CD8-positive, alpha-beta memory T cell (primary cell): ENCODE results near the gene CD82. TPM values are rescaled to one million over a fixed set of nuclear protein-coding genes. Genes with fewer than 3 reads are reported as not detected.
"Not testable (repeated sequence)": the region's sequence is repeated elsewhere in the genome, so short reads cannot be mapped to it uniquely, and the experiment has no call there.

Experiments used
- CTCF ChIA-PET: fragments of 350-600 bp; sonication (Branson Sonifier 250); formaldehyde crosslinking; loops from one replicate; lab custom pipeline; 2021; ENCODE audit warnings: antibody characterized with exemption; lab: Charles Lee
- POLR2A ChIA-PET: fragments of 350-600 bp; sonication (Branson Sonifier 250); formaldehyde crosslinking; loops from one replicate; lab custom pipeline; 2021; ENCODE audit warnings: antibody characterized with exemption; lab: Charles Lee
- DNase-seq, 5 donors: peaks; one replicate each; pipeline versions ENCODE4 v3.0.0 to v3.0.0-alpha.2; 2020 to 2022; ENCODE audit warnings: mixed read lengths in 1 of 5
- H3K27ac ChIP-seq: one replicate; pipeline ENCODE4 v1.7.0; 2013; ENCODE audit warnings: low read depth, mild to moderate bottlenecking, low read length, moderate library complexity
- H3K27me3 ChIP-seq: 2 replicates; pipeline ENCODE4 v1.7.0; 2013; ENCODE audit warnings: low read length, mild to moderate bottlenecking; ENCODE audit not compliant: insufficient read depth, poor library complexity, severe bottlenecking
- H3K36me3 ChIP-seq: 2 replicates; pipeline ENCODE4 v1.7.0; 2013; ENCODE audit warnings: mild to moderate bottlenecking, low read length, moderate library complexity; ENCODE audit not compliant: insufficient read depth
- H3K4me1 ChIP-seq: 2 replicates; pipeline ENCODE4 v1.7.0; 2013; ENCODE audit warnings: mild to moderate bottlenecking, low read length, moderate library complexity; ENCODE audit not compliant: insufficient read depth
- H3K4me3 ChIP-seq: 2 replicates; pipeline ENCODE4 v1.7.0; 2013; ENCODE audit warnings: mild to moderate bottlenecking, low read length
- H3K9me3 ChIP-seq: 2 replicates; pipeline ENCODE4 v1.7.0; 2013; ENCODE audit warnings: mild to moderate bottlenecking, low read length
- H3K27ac Mint-ChIP-seq, 8 donors: one replicate each; pipeline ENCODE4 v1.8.0; 2020 to 2021; ENCODE audit warnings: mixed read lengths in 8 of 8, mild to moderate bottlenecking in 6 of 8, inconsistent platforms in 3 of 8, moderate library complexity in 3 of 8
- H3K27me3 Mint-ChIP-seq, 2 donors: one replicate each; pipeline ENCODE4 v1.8.0; 2020 to 2021; ENCODE audit warnings: mixed read lengths in 2 of 2, mild to moderate bottlenecking in 1 of 2, moderate library complexity in 1 of 2
- H3K36me3 Mint-ChIP-seq, 3 donors: one replicate each; pipeline ENCODE4 v1.8.0; 2020 to 2021; ENCODE audit warnings: mixed read lengths in 3 of 3, inconsistent platforms in 1 of 3, mild to moderate bottlenecking in 1 of 3
- H3K4me1 Mint-ChIP-seq, 3 donors: one replicate each; pipeline ENCODE4 v1.8.0; 2020 to 2021; ENCODE audit warnings: mixed read lengths in 3 of 3, inconsistent platforms in 1 of 3, mild to moderate bottlenecking in 1 of 3
- H3K4me3 Mint-ChIP-seq, 7 donors: one replicate each; pipeline ENCODE4 v1.8.0; 2020 to 2021; ENCODE audit warnings: mixed read lengths in 7 of 7, mild to moderate bottlenecking in 6 of 7, moderate library complexity in 4 of 7, inconsistent platforms in 2 of 7
- H3K9me3 Mint-ChIP-seq, 5 donors: one replicate each; pipeline ENCODE4 v1.8.0; 2020 to 2022; ENCODE audit warnings: mixed read lengths in 5 of 5, mild to moderate bottlenecking in 3 of 5, moderate library complexity in 2 of 5, inconsistent platforms in 1 of 5
- polyA plus RNA-seq: library from polyadenylated mRNA; unstranded; fragments of 300-500 nt; fragmentation: Illumina TruSeq; gene quantifications from one replicate; pipeline ENCODE4 v1.2.3, GENCODE V29; 2021
- total RNA-seq, 2 experiments: library from RNA; stranded (reverse); gene quantifications; one replicate each; pipeline ENCODE4 v1.2.3, GENCODE V29; 2021

CD82 gene
- total and polyA plus RNA-seq, 3 experiments from 2014 or later, result 131 to 388 (median 356) TPM

- H3K36me3 ChIP-seq, H3K4me3 ChIP-seq, H3K9me3 ChIP-seq, H3K4me3 Mint-ChIP-seq, H3K9me3 Mint-ChIP-seq, H3K36me3 Mint-ChIP-seq, H3K27me3 ChIP-seq, H3K27ac ChIP-seq, DNase-seq: not testable (repeated sequence)
- peaks cover 14% of the 10 kb centered on the region for H3K4me1 ChIP-seq
- CTCF ChIA-PET, result interaction anchor here (0.7 to 1.4 kb wide), 2 partner anchors 115 to 374 kb away, joined by 3 to 4 read pairs; no protein-coding TSS in a partner anchor
- peaks cover 18 to 24% (median 22%) of the 10 kb centered on the region in 3 donors for H3K4me1 Mint-ChIP-seq
- H3K27me3 Mint-ChIP-seq, result peaks cover 10 to 17% of the 10 kb centered on the region in 2 donors
- peak overlapping the region in 1 of 8 donors; percentile 24 for H3K27ac Mint-ChIP-seq
- POLR2A ChIA-PET, result interaction anchor here (0.5 kb wide), 1 partner anchor 48 kb away, joined by 4 read pairs; no protein-coding TSS in a partner anchor
Observed at GRCh38 chr11:44660535-44660934, 95.1 kb downstream of the CD82 start.

DNA sequence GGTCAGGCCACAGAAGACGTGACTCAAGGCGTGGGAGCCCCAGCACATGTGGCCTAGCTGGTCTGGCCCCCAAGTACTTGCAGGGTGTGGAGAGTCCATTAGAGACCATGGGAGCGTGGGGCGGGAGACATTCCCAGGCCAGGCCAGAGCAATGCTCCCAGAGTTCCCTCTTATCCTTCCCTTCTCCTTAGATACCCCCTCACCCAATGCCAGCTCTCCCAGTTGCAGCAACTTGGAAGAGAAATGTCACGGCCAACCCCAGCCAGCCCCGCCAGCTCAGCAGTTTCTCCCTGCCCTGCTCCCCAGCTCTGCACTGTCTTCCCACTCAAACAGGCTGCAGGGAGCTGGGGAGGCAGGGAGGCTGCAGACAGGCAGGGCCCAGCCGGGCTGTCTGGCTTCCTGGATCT is 95.9 kb downstream of the CD82 start:
- H3K4me3 Mint-ChIP-seq, result no peak overlapping the region
- Histone ChIP-seq H3K9me3 (no peaks in the 10 kb centered on the region), H3K4me3 (no peak overlapping the region), H3K27me3 (no peaks in the 10 kb centered on the region), H3K4me1 (peaks cover 14% of the 10 kb centered on the region), H3K27ac (no peak overlapping the region), H3K36me3 (no peaks in the 10 kb centered on the region)
- H3K4me1 Mint-ChIP-seq, result peaks cover 18 to 24% (median 22%) of the 10 kb centered on the region in 3 donors
- H3K9me3 Mint-ChIP-seq, result peaks cover 0 to 4% (median 0%) of the 10 kb centered on the region in 5 donors
- ChIA-PET POLR2A (no interaction called here), CTCF (interaction anchor here (1.4 kb wide), 1 partner anchor 114 kb away, joined by 3 read pairs; no protein-coding TSS in a partner anchor)
- DNase-seq, result no peak
- H3K36me3 Mint-ChIP-seq, result peaks cover 0 to 4% (median 2%) of the 10 kb centered on the region in 3 donors
- peaks cover 5 to 16% of the 10 kb centered on the region in 2 donors for H3K27me3 Mint-ChIP-seq
- peak overlapping the region in 1 of 8 donors; percentile 50 for H3K27ac Mint-ChIP-seq

Other genes with a start within 250 kb of the CD82 start
- 1 to 10 TPM in 1 of 2 experiments, under 1 TPM in 1; 0.60 to 1.2 TPM for gene TSPAN18, start 161.3 kb downstream of the CD82 start, total RNA-seq
- gene TSPAN18, start 161.3 kb downstream of the CD82 start, polyA plus RNA-seq, result 15.1 TPM